ELR (cell line): ENCODE measurements around the gene PLEKHG3.

Source experiments
- DNase-seq: peaks from one replicate; pipeline ENCODE4 v3.0.0-alpha.2; 2015; ENCODE audit warnings: low read depth

Gene PLEKHG3

GRCh38 chr14:64726585-64726890 is 22.3 kb downstream of the PLEKHG3 start:
- DNase-seq, result peak; percentile 85

- DNase-seq, result no peak
Measured at GRCh38 chr14:64727551-64728071, 23.4 kb downstream of the PLEKHG3 start.

GRCh38 chr14:64728106-64728505 is 23.9 kb downstream of the PLEKHG3 start:
- DNase-seq, result no peak

GRCh38 chr14:64728856-64729255 is 24.6 kb downstream of the PLEKHG3 start:
- no peak for DNase-seq

GRCh38 chr14:64729386-64730060 is 25.3 kb downstream of the PLEKHG3 start:
- DNase-seq, result no peak

GRCh38 chr14:64730061-64730440 is 25.8 kb downstream of the PLEKHG3 start:
- DNase-seq, result no peak

GRCh38 chr14:64730681-64731080 is 26.5 kb downstream of the PLEKHG3 start:
- DNase-seq, result no peak

- no peak for DNase-seq
Measured at GRCh38 chr14:64731141-64731581, 26.9 kb downstream of the PLEKHG3 start.

- DNase-seq, result no peak
Measured at GRCh38 chr14:64732066-64732465, 27.8 kb downstream of the PLEKHG3 start.

- no peak for DNase-seq
Measured at GRCh38 chr14:64732536-64733120, 28.4 kb downstream of the PLEKHG3 start.

GRCh38 chr14:64733321-64733720 is 29.1 kb downstream of the PLEKHG3 start:
- no peak for DNase-seq

- DNase-seq, result no peak
Measured at GRCh38 chr14:64733899-64734298, 29.7 kb downstream of the PLEKHG3 start.

- DNase-seq, result no peak
Measured at GRCh38 chr14:64734990-64735389, 30.8 kb downstream of the PLEKHG3 start.

- DNase-seq, result no peak
Measured at GRCh38 chr14:64736271-64737169, 32.3 kb downstream of the PLEKHG3 start.

GRCh38 chr14:64737391-64738280 is 33.4 kb downstream of the PLEKHG3 start:
- no peak for DNase-seq

GRCh38 chr14:64738281-64738804 is 34.1 kb downstream of the PLEKHG3 start:
- no peak for DNase-seq

- DNase-seq, result no peak
Measured at GRCh38 chr14:64741200-64741599, 37.0 kb downstream of the PLEKHG3 start.

GRCh38 chr14:64741961-64742360 is 37.7 kb downstream of the PLEKHG3 start:
- no peak for DNase-seq

GRCh38 chr14:64743061-64743460 is 38.8 kb downstream of the PLEKHG3 start:
- DNase-seq, result no peak

GRCh38 chr14:64745511-64746091 is 41.4 kb downstream of the PLEKHG3 start:
- DNase-seq, result peak; percentile 19
